ENCODE data around the gene MGRN1. TPM values are rescaled to one million over a fixed set of nuclear protein-coding genes. Genes with fewer than 3 reads are reported as not detected.
"Not testable (repeated sequence)": the region's sequence is repeated elsewhere in the genome, so short reads cannot be mapped to it uniquely, and the experiment has no call there.

MGRN1 gene
- total RNA-seq, 1 donor from 2014 or later, result 14.2 TPM

DNA sequence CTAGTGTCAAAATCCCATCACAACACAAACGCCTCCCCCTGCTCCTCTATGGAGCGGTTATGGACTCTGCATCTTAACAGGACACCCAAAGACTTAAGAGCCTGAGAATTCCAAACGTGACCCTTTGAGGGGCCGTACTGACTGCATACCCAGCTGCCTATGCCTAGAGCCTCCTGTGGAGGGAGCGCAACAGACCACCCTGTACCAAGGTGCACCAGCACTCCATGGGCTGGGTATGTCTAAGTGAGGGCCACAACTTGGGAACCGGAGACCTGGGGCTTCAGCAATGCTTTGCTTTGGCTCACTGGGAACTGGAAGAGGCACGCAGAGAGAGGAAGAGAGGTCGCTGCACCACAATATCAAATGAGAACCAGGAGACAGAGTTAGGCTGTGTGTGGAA, 104.0 kb downstream of the MGRN1 start:
- DNase-seq (ENCODE audit: low read depth in 2 of 2), result no peak

DNA sequence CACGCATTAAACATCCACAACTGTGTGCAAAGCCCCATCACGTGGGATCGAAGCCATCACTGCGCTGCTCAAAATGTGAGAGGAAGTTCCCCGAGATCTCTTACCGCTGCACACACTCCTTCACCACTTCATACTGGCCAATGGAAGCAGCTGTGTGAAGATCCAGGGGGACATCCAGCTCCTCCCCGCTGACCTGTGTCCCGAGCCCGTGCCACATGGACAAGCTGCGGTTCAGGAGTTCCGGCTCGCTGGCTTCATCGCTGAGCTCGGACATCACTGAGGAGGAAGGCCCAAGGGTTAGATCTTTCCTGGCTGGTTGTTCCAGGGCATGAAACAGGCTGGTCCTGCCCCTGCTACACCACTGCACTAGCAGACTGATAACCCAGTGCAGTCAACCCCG, 105.2 kb downstream of the MGRN1 start:
- no peak for DNase-seq (ENCODE audit: low read depth in 2 of 2)

DNA sequence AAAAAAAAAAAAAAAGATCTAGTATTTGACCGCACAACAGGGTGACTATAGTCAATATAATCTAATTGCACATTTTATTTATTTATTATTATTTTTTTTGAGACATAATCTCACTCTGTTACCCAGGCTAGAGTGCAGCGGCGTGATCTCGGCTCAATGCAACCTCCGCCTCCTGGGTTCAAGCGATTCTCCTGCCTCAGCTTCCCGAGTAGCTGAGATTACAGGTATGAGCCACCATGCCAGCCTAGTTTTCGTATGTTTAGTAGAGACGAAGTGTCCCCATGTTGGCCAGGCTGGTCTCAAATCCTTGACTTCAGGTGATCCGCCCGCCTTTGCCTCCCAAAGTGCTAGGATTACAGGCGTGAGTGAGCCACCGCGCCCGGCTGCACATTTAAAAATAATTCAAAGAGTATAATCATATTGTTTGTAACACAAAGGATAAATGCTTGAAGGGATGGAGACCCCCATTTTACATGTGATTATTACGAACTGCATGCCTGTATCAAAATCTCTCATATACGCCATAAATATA, 108.7 kb downstream of the MGRN1 start:
- DNase-seq (ENCODE audit: low read depth in 2 of 2), result no peak

DNA sequence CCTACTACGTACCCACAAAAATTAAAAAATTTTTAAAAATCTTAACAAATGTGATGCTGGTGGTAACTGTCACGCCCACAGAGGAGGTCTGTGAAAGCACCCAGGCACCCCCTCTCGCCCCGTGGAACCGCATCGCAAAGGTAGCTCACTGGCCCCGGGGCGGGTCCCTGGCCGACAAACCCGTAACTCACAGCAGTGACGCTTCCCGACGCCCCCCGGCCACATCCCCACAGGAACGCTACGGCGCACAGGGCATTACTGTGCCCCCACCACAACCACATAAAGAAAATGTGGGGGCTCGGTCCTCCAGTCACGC, 109.1 kb downstream of the MGRN1 start:
- DNase-seq (ENCODE audit: low read depth in 2 of 2), result no peak

DNA sequence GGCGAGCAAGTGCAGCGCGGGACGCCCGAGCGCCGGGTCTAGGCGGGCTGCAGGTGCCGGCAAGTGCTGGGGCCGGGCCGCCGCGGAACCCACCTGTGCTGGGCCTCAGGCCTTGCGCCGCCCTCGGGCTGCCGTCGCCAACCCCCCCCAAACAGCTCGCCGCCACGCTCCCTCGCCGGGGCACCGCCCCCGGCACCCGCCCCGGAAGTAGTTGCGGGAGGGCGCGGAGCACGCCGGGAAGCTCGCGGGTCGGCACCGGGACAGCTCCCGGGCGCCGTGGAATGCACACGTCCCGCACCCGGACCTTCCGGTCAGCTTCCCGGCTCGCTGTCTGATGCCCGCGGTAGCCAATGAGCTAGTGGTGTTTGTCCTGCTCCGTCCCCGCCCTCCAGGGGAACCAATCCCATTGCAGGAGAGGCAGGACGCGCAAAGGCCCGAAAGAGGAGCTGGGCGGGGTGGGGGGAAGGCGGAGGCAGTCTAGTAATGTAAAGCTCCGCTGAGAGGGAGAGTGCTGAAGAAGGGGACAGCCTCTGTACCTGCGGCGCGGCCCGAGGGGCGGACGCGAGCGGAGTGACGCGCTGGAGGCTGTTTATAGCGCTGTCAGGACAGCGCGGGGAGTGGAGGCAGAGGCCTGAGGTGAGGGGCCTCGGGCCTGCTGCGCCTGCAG, 109.6 kb downstream of the MGRN1 start, which contains the start of the genes ANKS3 and DNAAF8:
ANKS3 (minus strand) TSS at position 209 of the 667 bp plus-strand sequence. CDS start 4,122 bp downstream, outside the sequence.
DNAAF8 (plus strand) TSS at position 475 of the 667 bp plus-strand sequence. CDS start 1,978 bp downstream, outside the sequence.
- DNase-seq (ENCODE audit: low read depth in 2 of 2), result peak; percentile 91 to 98

DNA sequence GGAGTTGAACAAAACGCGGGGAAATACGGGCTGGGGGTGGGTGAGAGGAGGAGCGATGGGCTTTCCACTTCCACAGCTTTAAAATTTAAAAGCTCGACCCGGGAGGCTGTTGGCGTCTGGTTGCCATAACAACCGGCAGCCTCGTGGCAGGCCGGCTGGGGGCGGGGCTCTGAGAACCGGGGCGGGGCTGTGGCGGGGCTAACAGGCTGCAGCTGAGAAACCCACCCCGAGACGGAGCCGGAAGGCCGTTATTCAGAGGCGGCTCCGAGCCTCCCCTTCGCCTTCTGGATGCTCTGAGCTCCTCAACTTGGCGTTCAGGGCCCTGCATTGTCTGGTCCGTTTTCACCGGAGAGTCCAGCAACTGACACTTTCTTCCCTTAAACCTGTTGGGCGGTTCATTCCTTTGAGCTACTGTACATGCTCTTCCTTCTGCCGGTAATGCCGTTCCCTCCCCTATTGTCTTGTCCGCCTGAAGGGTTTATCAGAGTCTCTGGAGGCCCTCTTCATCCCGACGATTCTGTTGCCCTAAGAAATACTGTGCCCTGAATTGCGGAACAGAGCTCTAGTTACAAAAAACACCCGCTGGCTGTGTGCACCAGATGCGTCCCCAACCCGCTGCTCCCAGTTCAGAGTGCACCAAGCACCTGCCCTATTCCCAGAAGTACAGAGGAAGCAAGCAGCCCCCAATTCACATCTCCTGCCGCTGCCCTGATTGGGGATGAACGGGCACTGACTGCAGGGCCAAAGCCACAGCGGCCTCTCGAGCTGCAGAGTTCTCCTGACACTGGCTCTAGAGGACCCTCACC, 110.3 kb downstream of the MGRN1 start:
- peak; percentile 27 to 83 for DNase-seq (ENCODE audit: low read depth in 2 of 2)

DNA sequence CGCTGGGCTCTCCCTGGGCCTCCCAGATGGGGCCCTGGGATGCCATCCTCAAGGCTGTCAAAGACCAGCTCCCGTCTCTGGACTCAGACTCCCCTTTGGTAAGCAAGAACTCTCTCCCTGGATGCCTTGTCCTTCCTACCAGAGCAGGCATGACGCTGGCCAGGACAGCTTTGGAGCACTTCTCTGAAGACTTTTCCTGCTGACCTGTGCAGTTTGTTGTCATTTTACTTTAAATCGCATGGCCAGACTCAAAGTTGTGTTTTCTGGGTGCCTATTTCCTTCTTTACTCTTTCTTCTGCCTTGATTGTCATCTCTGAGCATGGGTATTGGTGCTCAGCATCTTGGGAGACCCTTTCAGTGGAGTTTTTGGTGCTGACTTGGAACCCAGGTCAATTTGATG, 111.9 kb downstream of the MGRN1 start:
- DNase-seq (ENCODE audit: low read depth in 2 of 2), result no peak

DNA sequence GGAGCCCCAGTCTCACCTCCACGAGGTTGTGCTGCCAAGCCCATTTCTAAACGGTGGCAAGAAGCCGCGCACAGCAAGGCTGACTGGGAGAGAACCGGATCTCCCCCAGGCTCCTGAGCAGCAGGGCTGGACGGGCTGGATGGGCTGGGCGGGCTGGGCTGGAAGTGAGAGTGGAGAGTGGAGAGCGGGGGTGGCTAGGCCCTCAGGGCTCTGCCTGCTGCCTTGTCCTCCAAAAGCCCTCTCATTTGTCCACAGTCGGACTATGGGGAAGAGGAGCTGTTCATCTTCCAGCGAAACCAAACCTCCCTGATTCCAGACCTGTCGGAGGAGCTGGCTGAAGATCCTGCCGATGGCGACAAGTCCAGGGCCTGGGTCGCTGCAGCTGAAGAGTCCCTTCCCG, 112.9 kb downstream of the MGRN1 start:
- DNase-seq (ENCODE audit: low read depth in 2 of 2), result no peak

DNA sequence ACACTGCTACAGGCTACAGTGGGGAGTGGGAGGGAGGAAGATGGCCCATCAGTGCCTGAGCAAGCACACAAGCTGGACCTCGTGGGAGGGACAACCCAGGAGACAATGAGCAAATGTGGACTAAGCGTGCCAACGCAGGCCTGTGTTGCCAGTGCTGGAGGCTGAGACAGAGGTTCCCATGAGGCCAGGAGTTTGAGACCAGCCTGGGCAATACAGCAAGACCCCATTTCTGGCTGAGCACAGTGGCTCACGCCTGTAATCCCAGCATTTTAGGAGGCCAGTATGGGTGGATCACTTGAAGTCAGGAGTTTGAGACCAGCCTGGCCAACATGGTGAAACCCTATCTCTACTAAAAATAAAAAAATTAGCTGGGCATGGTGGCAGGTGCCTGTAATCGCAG, 113.7 kb downstream of the MGRN1 start:
- not testable (repeated sequence) for DNase-seq (ENCODE audit: low read depth in 2 of 2)

Other genes starting within 250 kb of the MGRN1 start
- gene CORO7, start 208.2 kb upstream of the MGRN1 start, total RNA-seq, result 24.8 and 35.8 TPM in 2 replicates
- gene DNAJA3, start 199.0 kb upstream of the MGRN1 start, total RNA-seq, result 38.0 and 42.2 TPM in 2 replicates
- 57.6 and 65.2 TPM in 2 replicates for gene NMRAL1, start 150.2 kb upstream of the MGRN1 start, total RNA-seq
- gene HMOX2, start 148.4 kb upstream of the MGRN1 start, total RNA-seq, result 109 and 153 TPM in 2 replicates
- gene CDIP1, start 86.1 kb upstream of the MGRN1 start, total RNA-seq, result 4.7 and 11.9 TPM in 2 replicates
- not detected in 2 replicates for gene C16orf96, start 68.5 kb upstream of the MGRN1 start, total RNA-seq
- gene UBALD1, start 9.9 kb upstream of the MGRN1 start, total RNA-seq, result 3.1 and 5.4 TPM in 2 replicates
- gene NUDT16L1, start 68.7 kb downstream of the MGRN1 start, total RNA-seq, result 24.1 and 33.3 TPM in 2 replicates
- 9.0 and 15.0 TPM in 2 replicates for gene ANKS3, start 109.4 kb downstream of the MGRN1 start, total RNA-seq
- 0.13 TPM in 2 replicates for gene DNAAF8, start 109.7 kb downstream of the MGRN1 start, total RNA-seq
- 4.4 and 5.8 TPM in 2 replicates for gene ZNF500, start 142.3 kb downstream of the MGRN1 start, total RNA-seq
- not detected in 2 replicates for gene SEPTIN12, start 163.5 kb downstream of the MGRN1 start, total RNA-seq
- not detected in 2 replicates for gene SMIM22, start 170.5 kb downstream of the MGRN1 start, total RNA-seq
- 27.4 and 30.8 TPM in 2 replicates for gene ROGDI, start 177.8 kb downstream of the MGRN1 start, total RNA-seq
- 45.7 and 57.4 TPM in 2 replicates for gene GLYR1, start 222.5 kb downstream of the MGRN1 start, total RNA-seq
- 14.6 and 27.1 TPM in 2 replicates for gene UBN1, start 222.7 kb downstream of the MGRN1 start, total RNA-seq